ENCODE data around the gene APOA4. TPM values are rescaled to one million over a fixed set of nuclear protein-coding genes. Genes with fewer than 3 reads are reported as not detected.
A peak's percentile ranks its signal among the peaks of the same experiment; 100 is the strongest.

Gene APOA4
- total and polyA plus RNA-seq, 2 of the 13 experiments (the other 11 are each of a cell fraction or from before 2014, with no cell fraction given), result 3.8 to 7.2 TPM

DNA sequence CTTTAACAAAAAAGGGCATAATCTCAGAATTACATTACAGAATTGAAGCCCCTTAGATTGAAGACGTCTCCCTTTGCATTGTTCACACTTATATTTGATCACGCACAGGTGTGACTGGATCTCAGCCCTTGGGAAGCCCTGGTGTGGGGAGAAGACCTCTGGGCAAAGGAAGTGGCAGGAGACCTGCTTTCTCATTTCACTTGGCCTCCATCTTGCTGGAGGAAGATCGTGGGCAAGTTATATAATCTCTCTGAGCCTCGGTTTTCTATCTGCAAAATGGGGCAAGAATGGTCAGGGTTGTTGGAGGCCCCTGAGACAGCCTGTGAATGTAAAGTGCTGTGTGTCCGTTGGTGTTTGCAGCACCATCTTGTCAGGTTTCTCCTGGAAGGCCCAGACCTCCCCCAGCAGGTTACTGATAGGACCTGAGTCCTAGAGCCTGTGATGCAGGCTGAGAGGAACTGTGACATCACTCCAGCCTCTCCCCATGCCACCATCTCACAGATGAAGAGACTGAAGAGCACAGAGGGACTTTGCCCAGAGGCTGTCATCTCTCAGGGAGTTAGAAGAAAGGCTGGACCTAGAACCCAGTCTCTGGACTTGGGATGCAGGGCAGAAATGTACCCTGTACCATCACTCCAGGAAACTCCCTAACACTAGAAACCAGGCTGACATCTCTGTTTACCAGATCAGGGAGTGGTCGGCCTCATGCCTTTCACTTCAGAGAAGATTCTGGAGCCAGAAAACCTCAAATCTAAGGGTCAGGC, 15.4 kb upstream of the APOA4 start (continued):
- TF ChIP-seq ZNF605 (CRISPR knock-in tag; IDR thresholded peaks at IDR 0.05) (peak; percentile 39; the same call in 1 of the 2 replicates), NCOR1 (IDR thresholded peaks at IDR 0.05; ENCODE audit: borderline replicate concordance, low read length) (peak; percentile 15; the same call in 1 of the 2 replicates), BRD4 (CRISPR knock-in tag; IDR thresholded peaks at IDR 0.05) (no peak), NRL (CRISPR knock-in tag; IDR thresholded peaks at IDR 0.05; ENCODE audit: borderline replicate concordance) (no peak), POLR2A (IDR thresholded peaks at IDR 0.05; ENCODE audit: insufficient read depth in 1 of 2, low read depth in 2 of 2, low read length in 2 of 2) (no peak), ZNF629 (CRISPR knock-in tag; conservative IDR thresholded peaks at IDR 0.05) (peak; percentile 89), ZNF556 (CRISPR knock-in tag; IDR thresholded peaks at IDR 0.05; ENCODE audit: borderline replicate concordance) (no peak), ZSCAN20 (CRISPR knock-in tag; IDR thresholded peaks at IDR 0.05; ENCODE audit: borderline replicate concordance) (no peak), MTF2 (CRISPR knock-in tag; IDR thresholded peaks at IDR 0.05; ENCODE audit: borderline replicate concordance) (no peak), ZNF577 (CRISPR knock-in tag; IDR thresholded peaks at IDR 0.05; ENCODE audit: borderline replicate concordance, low read depth) (no peak), U2AF2 (IDR thresholded peaks at IDR 0.05; ENCODE audit: low read depth, low read length) (no peak), TERF1 (CRISPR knock-in tag; IDR thresholded peaks at IDR 0.05) (no peak), PHF21A (CRISPR knock-in tag; IDR thresholded peaks at IDR 0.05) (no peak), AGO1 (IDR thresholded peaks at IDR 0.05; ENCODE audit: low read depth, low read length, poor library complexity, severe bottlenecking) (no peak), ZNF761 (CRISPR knock-in tag; conservative IDR thresholded peaks at IDR 0.05) (no peak), HIC2 (CRISPR knock-in tag; IDR thresholded peaks at IDR 0.05; ENCODE audit: low read depth) (no peak), HNF4A (CRISPR knock-in tag; IDR thresholded peaks at IDR 0.05) (peak; percentile 89), ELF1 (CRISPR knock-in tag; IDR thresholded peaks at IDR 0.05) (no peak), ELF3 (CRISPR knock-in tag; IDR thresholded peaks at IDR 0.05) (0 out of 2 replicates have a peak, but pooled peaks have one; percentile 35)
- TF ChIP-seq, protein P1, sequence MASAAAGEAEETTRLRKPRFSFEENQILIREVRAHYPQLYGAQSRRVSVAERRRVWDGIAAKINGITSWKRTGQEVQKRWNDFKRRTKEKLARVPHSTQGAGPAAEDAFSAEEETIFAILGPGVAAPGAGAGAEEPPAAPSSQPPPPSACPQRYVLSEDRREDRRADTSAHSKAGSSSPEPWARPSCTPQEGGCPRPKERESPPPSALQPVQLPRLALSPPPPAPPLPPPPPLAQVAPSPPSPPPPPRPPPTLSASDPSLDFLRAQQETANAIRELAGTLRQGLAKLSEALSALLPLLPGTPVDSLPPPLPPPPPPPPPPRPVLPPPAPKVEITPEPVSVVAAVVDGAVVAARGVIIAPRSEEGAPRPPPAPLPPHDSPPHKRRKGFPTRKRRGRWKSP (CRISPR knock-in tag; IDR thresholded peaks at IDR 0.05), result 0 out of 2 replicates have a peak, but pooled peaks have one; percentile 31
- TF ChIP-seq, protein P2, sequence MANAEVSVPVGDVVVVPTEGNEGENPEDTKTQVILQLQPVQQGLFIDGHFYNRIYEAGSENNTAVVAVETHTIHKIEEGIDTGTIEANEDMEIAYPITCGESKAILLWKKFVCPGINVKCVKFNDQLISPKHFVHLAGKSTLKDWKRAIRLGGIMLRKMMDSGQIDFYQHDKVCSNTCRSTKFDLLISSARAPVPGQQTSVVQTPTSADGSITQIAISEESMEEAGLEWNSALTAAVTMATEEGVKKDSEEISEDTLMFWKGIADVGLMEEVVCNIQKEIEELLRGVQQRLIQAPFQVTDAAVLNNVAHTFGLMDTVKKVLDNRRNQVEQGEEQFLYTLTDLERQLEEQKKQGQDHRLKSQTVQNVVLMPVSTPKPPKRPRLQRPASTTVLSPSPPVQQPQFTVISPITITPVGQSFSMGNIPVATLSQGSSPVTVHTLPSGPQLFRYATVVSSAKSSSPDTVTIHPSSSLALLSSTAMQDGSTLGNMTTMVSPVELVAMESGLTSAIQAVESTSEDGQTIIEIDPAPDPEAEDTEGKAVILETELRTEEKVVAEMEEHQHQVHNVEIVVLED (CRISPR knock-in tag; IDR thresholded peaks at IDR 0.05; ENCODE audit: borderline replicate concordance), result no peak
- TF ChIP-seq, protein P3, sequence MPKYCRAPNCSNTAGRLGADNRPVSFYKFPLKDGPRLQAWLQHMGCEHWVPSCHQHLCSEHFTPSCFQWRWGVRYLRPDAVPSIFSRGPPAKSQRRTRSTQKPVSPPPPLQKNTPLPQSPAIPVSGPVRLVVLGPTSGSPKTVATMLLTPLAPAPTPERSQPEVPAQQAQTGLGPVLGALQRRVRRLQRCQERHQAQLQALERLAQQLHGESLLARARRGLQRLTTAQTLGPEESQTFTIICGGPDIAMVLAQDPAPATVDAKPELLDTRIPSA (CRISPR knock-in tag; IDR thresholded peaks at IDR 0.05; ENCODE audit: borderline replicate concordance), result no peak

Measured in HepG2 (cell line).